GM03348 (cell line): ENCODE measurements around the gene REXO5.
"Not testable (repeated sequence)": the region's sequence is repeated elsewhere in the genome, so short reads cannot be mapped to it uniquely, and the experiment has no call there.

Source experiments
- DNase-seq: peaks from one replicate; pipeline ENCODE4 v3.0.0; 2012; ENCODE audit warnings: low spot score

Gene REXO5

DNA sequence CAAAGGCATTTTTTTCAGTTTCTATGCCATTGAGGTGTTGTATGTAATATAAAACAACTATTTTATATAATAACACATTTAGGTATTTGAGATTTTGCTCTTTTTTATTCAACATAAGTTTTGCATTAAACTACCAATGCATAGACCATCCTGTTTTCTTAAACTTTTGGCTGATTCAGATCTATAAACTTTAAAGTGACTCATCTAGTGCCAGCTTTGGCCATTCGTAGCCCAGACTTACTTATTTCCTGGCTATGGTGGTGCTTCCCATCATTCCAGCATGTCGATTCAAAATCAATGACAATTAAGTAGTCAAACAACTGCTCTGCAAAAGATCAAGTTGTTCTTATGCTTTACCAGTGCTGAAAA lies 3.2 kb upstream of the REXO5 start:
- DNase-seq: no peak

GRCh38 chr16:20803561-20804214 lies 2.6 kb upstream of the REXO5 start:
- no peak for DNase-seq

- not testable (repeated sequence) for DNase-seq
Observed at GRCh38 chr16:20805684-20806167, 601 bp upstream of the REXO5 start.

DNA sequence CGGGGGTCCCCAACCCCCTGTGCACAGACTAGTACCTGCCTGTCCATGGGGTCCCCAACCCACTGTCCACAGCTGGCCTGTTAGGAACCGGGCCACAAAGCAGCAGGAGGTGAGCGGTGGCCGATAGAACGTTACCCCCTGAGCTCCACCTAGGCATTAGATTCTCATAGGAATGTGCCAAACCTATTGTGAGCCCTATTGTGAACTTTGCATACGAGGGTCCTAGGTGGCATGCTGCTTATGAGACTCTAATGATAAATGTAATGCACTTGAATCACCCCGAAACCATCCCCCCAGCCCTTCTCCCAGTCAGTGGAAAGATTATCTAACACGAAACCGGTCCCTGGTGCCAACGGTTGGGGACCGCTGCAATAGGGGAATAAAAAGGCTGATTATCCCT lies 1.5 kb downstream of the REXO5 start:
- DNase-seq: no peak

DNA sequence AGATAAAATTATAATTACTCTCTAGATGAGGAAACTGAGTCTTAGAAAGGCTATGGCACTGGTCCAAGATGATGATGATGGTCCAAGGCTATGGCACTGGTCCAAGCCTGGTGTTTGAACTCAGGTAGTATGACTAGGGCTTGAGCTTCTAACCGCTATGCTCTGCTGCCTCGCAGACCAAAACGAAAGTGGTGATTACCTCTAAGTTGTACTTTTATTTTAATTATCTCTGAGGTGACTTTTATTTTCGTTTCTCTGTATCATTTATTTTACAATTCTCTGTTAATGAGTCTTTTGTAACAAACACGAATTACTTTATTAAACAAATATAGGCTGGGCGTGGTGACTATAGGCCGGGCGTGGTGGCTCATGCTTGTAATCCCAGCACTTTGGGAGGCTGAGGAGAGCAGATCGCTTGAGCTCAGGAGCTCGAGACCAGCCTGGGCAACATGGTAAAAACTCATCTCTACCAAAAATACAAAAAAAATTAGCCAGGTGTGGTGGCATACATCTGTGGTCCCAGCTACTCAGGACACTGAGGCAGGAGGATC lies 5.6 kb downstream of the REXO5 start:
- DNase-seq: no peak

GRCh38 chr16:20812510-20812909 lies 6.2 kb downstream of the REXO5 start:
- no peak for DNase-seq

GRCh38 chr16:20814784-20815183 lies 8.5 kb downstream of the REXO5 start:
- no peak for DNase-seq

DNA sequence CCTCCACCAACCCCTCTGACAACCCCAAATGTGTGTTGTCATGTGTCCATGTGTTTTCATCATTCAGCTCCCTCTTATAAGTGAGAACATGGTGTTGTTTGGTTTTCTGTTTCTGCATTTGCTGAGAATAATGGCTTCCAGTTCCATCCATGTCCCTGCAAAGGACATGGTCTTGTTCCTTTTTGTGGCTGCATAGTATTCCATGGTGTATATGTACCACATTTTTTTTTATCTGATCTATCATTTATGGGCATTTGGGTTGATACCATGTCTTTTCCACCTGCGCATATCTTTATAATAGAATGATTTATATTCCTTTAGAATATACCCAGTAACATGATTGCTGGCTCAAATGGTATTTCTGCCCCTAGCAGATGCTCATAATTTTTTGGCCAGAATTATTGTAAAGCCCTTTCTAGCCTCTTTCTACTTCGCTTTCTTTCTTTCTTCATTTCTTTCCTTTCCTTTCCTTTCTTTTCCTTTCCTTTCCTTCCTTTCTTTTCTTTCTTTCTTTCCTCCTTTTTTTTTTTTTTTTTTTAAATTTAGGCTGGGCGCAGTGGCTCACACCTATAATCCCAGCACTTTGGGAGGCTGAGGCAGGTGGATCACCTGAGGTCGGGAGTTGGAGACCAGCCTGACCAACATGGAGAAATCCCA lies 12.7 kb downstream of the REXO5 start:
- no peak for DNase-seq

GRCh38 chr16:20821682-20822081 lies 15.4 kb downstream of the REXO5 start:
- no peak for DNase-seq

GRCh38 chr16:20822521-20823325 lies 16.4 kb downstream of the REXO5 start:
- no peak for DNase-seq

GRCh38 chr16:20826039-20826566 lies 19.8 kb downstream of the REXO5 start:
- DNase-seq: no peak

- DNase-seq: no peak
Observed at GRCh38 chr16:20829536-20829935, 23.2 kb downstream of the REXO5 start.

GRCh38 chr16:20830372-20830771 lies 24.0 kb downstream of the REXO5 start:
- no peak for DNase-seq

DNA sequence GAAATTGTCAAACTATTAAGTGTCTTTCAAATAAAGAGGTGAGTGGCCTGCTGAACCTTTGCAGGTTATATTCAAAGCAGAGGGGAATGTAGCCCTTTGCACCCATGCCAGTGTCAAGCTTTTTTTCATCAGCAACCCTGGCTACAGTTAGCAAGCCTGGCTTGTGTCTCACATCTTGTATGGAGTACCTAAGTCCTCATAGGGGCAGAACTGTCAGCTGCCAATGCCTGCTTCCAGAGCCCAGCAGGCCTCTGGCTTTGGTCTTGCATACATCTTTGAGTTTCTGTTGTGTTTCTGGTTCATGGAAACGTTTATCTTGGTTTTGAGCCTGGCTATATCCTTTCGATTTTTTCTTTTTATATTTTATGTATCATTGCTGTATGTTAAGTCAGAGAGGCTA lies 26.8 kb downstream of the REXO5 start:
- DNase-seq: no peak

GRCh38 chr16:20838240-20838639 lies 31.9 kb downstream of the REXO5 start:
- DNase-seq: no peak

GRCh38 chr16:20839504-20839903 lies 33.2 kb downstream of the REXO5 start:
- DNase-seq: no peak

DNA sequence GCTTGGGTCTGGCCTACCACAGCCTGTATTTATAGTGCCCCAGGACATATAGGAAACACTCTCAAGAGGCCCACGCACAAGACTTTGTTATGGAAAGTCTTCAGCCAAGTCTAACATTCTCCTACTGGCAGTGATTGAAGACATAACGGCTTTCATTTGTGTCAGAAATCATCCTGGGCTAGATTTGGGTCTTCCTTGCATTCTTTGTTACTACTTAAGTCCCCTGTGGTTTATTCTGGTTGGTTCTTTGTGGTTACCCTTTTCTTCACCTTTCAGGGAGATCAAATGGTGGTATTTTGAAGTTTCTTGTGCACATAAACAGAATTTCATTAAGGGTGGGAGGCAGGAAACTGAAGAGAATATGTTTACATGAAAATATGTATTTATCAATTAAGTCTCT lies 37.7 kb downstream of the REXO5 start:
- DNase-seq: no peak

DNA sequence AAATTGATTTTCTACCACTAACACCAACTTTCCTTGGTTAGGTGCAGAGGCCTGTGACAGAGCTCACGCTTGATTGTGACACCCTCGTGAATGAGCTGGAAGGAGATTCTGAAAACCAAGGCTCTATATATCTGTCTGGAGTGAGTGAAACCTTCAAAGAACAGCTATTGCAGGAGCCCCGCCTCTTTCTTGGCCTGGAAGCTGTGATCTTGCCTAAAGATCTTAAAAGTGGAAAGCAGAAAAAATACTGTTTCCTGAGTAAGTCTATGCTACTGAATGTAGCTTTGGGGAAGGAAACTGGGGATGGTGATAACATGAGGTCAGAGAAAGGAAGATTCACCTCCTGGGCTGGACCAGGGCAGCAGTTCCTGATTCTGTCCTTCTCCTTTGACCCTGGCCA lies 38.3 kb downstream of the REXO5 start:
- DNase-seq: no peak

DNA sequence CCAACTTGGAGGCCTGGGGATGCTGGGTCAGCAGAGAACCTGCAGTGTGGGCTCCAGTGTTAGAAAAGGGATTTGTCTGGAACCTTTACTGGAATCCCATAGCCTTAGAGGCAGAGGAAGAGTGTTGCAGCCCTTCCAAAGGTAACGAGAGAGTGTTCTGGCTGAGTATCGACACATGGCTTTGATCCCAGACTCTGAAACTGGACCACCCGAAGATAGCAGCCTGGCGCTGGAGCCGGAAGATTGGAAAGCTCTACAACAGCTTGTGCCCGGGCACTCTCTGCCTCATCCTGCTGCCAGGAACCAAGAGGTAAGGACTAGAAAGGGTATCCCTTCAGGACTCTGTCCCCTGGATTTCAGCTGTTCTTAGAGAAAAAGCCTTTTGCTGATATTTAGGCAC lies 39.7 kb downstream of the REXO5 start:
- DNase-seq: no peak

- DNase-seq: no peak
Observed at GRCh38 chr16:20846551-20846950, 40.2 kb downstream of the REXO5 start.

GRCh38 chr16:20847550-20847949 lies 41.2 kb downstream of the REXO5 start:
- no peak for DNase-seq

DNA sequence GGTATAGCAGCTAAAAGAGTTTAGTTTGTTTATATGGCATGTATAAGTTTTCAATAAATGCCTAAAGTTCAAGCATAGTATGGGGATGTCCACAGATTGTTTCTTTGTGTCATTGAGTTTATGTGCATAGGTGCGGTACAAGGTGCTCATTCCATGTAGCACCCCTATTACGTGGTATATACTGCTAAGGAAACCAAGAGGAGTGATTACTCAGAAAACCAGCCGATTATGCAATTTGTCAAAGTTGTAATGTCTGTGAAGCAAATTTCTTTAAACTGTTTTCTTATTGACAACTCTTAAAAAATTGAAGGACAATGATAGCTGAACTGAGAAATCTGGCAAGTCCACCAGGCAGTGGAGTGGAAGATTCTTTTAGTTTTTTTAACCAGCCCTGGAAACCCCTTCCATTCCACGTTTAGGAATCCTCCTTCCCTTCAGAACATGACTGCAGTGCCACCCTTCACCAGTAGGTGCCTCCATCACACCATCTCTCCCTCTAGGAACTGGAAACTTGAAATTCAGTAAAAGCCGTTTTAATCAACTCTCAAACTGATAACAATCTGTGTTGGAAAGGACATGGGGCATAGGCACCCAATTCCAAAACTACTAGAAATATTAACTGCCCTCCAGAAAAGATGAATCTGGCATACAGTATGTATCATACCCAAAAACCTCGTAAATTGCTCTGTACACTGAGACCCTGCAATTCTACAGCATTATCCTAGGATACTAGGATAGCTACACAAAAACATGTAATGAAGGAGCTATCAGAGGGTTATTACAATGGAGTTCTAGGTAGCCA lies 43.5 kb downstream of the REXO5 start:
- DNase-seq: peak; percentile 64
